Keratinocyte (primary cell): ENCODE data around the gene MVB12A. TPM values are rescaled to one million over a fixed set of nuclear protein-coding genes. Genes with fewer than 3 reads are reported as not detected.

Source experiments
- DNase-seq: peaks from one replicate; pipeline ENCODE4 v3.0.0-alpha.2; 2011; ENCODE audit warnings: low read depth, missing footprints, low spot score
- FAIRE-seq: peaks from 2 replicates; lab custom pipeline; 2011; peaks lifted over from hg19 to GRCh38; lab: Jason Lieb, UNC
- H2AFZ ChIP-seq: 2 replicates; pipeline ENCODE4 v1.6.0; 2012; ENCODE audit warnings: low read length, control low read depth, inconsistent platforms; ENCODE audit not compliant: control insufficient read depth
- H3K27ac ChIP-seq: 2 replicates; pipeline ENCODE4 v1.5.1; 2011; ENCODE audit warnings: low read length; ENCODE audit not compliant: control insufficient read depth, insufficient read depth
- H3K27me3 ChIP-seq: 3 replicates; pipeline ENCODE4 v1.6.0; 2011; ENCODE audit warnings: low read length; ENCODE audit not compliant: control insufficient read depth, insufficient read depth; ENCODE audit errors: extremely low read depth
- H3K36me3 ChIP-seq, 2 experiments: 2 replicates in 1 of 2; 3 replicates in 1 of 2; pipeline ENCODE4 v1.5.1; 2011; ENCODE audit warnings: low read length in 2 of 2, mild to moderate bottlenecking in 1 of 2; ENCODE audit not compliant: control insufficient read depth in 2 of 2, insufficient read depth in 2 of 2; ENCODE audit errors: extremely low read depth in 1 of 2
- H3K4me1 ChIP-seq: 3 replicates; pipeline ENCODE4 v1.5.1; 2011; ENCODE audit warnings: low read length; ENCODE audit not compliant: control insufficient read depth, insufficient read depth; ENCODE audit errors: extremely low read depth
- H3K4me2 ChIP-seq: 3 replicates; pipeline ENCODE4 v1.6.0; 2011; ENCODE audit warnings: low read depth, low read length; ENCODE audit not compliant: control insufficient read depth, insufficient read depth; ENCODE audit errors: extremely low read depth
- H3K4me3 ChIP-seq, 3 experiments: fragments of 200-600 bp in 1 of 3; sonication (generic) in 1 of 3; 2 replicates in 2 of 3; 3 replicates in 1 of 3; pipeline ENCODE4 v1.5.1; 2011 to 2016; ENCODE audit warnings: low read length in 3 of 3, mild to moderate bottlenecking in 3 of 3, control low read depth in 2 of 3, inconsistent platforms in 1 of 3, low read depth in 1 of 3, mixed read lengths in 1 of 3, mixed run types in 1 of 3, moderate library complexity in 1 of 3; ENCODE audit not compliant: control insufficient read depth in 2 of 3, insufficient read depth in 2 of 3; ENCODE audit errors: extremely low read depth in 1 of 3
- H3K79me2 ChIP-seq: 2 replicates; pipeline ENCODE4 v1.6.0; 2012; ENCODE audit warnings: low read length; ENCODE audit not compliant: control insufficient read depth, insufficient read depth
- H3K9ac ChIP-seq: 3 replicates; pipeline ENCODE4 v1.6.0; 2011; ENCODE audit warnings: low read length; ENCODE audit not compliant: control insufficient read depth, insufficient read depth; ENCODE audit errors: extremely low read depth
- H3K9me1 ChIP-seq: 3 replicates; pipeline ENCODE4 v1.6.0; 2011; ENCODE audit warnings: low read length; ENCODE audit not compliant: control insufficient read depth, insufficient read depth; ENCODE audit errors: extremely low read depth
- H3K9me3 ChIP-seq: 2 replicates; pipeline ENCODE4 v1.5.1; 2012; ENCODE audit warnings: low read depth, low read length; ENCODE audit not compliant: control insufficient read depth
- H4K20me1 ChIP-seq: 3 replicates; pipeline ENCODE4 v1.6.0; 2011; ENCODE audit warnings: low read length; ENCODE audit not compliant: control insufficient read depth, insufficient read depth; ENCODE audit errors: extremely low read depth
- CTCF ChIP-seq, 3 experiments: IDR thresholded peaks in 1 of 3; conservative IDR thresholded peaks in 1 of 3; optimal IDR thresholded peaks in 1 of 3; 2 replicates in 2 of 3; 3 replicates in 1 of 3; pipeline versions ENCODE3 to v1.5.1; 2011; ENCODE audit warnings: low read length in 3 of 3, mild to moderate bottlenecking in 3 of 3, moderate library complexity in 2 of 3, control low read depth in 1 of 3, inconsistent platforms in 1 of 3; ENCODE audit not compliant: insufficient read depth in 2 of 3; ENCODE audit errors: extremely low read depth in 1 of 3
- EZH2 ChIP-seq: IDR thresholded peaks from one replicate; pipeline ENCODE4 v1.6.1; 2012; ENCODE audit warnings: inconsistent platforms, mild to moderate bottlenecking, low read length, moderate library complexity
- dilution Hi-C: fragments of 300-500 bp; cut with MboI; formaldehyde crosslinking; loops from one replicate; pipeline ENCODE4 v1.7.0; 2020; ENCODE audit warnings: low sequenced_read_pairs; ENCODE audit not compliant: extremely low pct_ligation_motif_present
- polyA plus RNA-seq, 5 experiments: library from polyadenylated mRNA; depleted of rRNA in 3 of 5; stranded (reverse) in 3 of 5; stranded (forward) in 1 of 5; unstranded in 1 of 5; fragments of >200 nt; gene quantifications; 1 replicate in 1 of 5; 2 replicates in 3 of 5; 3 replicates in 1 of 5; pipeline versions ENCODE4 v1.2.1 to v1.2.3, GENCODE V29; 2011 to 2012; ENCODE audit warnings: missing spikeins in 2 of 5, low read depth in 1 of 5, low replicate concordance in 1 of 5

Gene MVB12A
- polyA plus RNA-seq, 1 donor (not counting 4 experiments of a cell fraction or from before 2014, with no cell fraction given), result 23.3 TPM

GRCh38 chr19:17393002-17393401 is 26.8 kb upstream of the MVB12A start:
- no peak overlapping the region for H3K9ac ChIP-seq
- DNase-seq, result no peak
- H3K4me3 ChIP-seq, result no peak overlapping the region
- dilution Hi-C loops, result no loop called here
- H3K4me2 ChIP-seq, result no peak overlapping the region
- no peak overlapping the region for H3K27ac ChIP-seq
- H3K36me3 ChIP-seq, result no peaks in the 10 kb centered on the region
- H2AFZ ChIP-seq, result no peak overlapping the region
- no peaks in the 10 kb centered on the region for H3K9me1 ChIP-seq
- H3K9me3 ChIP-seq, result no peaks in the 10 kb centered on the region
- no peak for FAIRE-seq
- H3K27me3 ChIP-seq, result peaks cover 10% of the 10 kb centered on the region
- H4K20me1 ChIP-seq, result no peaks in the 10 kb centered on the region
- no peaks in the 10 kb centered on the region for H3K79me2 ChIP-seq
- peaks cover 9% of the 10 kb centered on the region for H3K4me1 ChIP-seq
- TF ChIP-seq CTCF (optimal IDR thresholded peaks at IDR 0.05 in 1 of 3, IDR thresholded peaks at IDR 0.05 in 1 of 3, conservative IDR thresholded peaks at IDR 0.05 in 1 of 3; ENCODE audit: extremely low read depth in 1 of 3, insufficient read depth in 2 of 3, low read length in 3 of 3) (no peak), EZH2 (no peak)

- peaks cover 10% of the 10 kb centered on the region for H3K27me3 ChIP-seq
- dilution Hi-C loops, result no loop called here
Observed at GRCh38 chr19:17393914-17394313, 25.9 kb upstream of the MVB12A start, which contains the start of gene CCDC194. TSS of gene CCDC194 (minus strand) at chr19:17394196. CDS start at chr19:17394158, 38 bp downstream.

More at GRCh38 chr19:17393914-17394313, 25.9 kb upstream of the MVB12A start, which contains the start of gene CCDC194:
- Histone ChIP-seq H3K9me3 (no peaks in the 10 kb centered on the region), H3K79me2 (no peaks in the 10 kb centered on the region), H3K27ac (no peak within 1 kb of the TSS), H3K9me1 (no peaks in the 10 kb centered on the region), H3K36me3 (no peaks in the 10 kb centered on the region), H2AFZ (no peak within 1 kb of the TSS), H4K20me1 (no peaks in the 10 kb centered on the region), H3K4me1 (peaks cover 9% of the 10 kb centered on the region), H3K4me2 (no peak within 1 kb of the TSS), H3K4me3 (no peak within 1 kb of the TSS), H3K9ac (no peak within 1 kb of the TSS)
- DNase-seq (no peak), FAIRE-seq (no peak)
- TF ChIP-seq EZH2 (no peak), CTCF (optimal IDR thresholded peaks at IDR 0.05 in 1 of 3, IDR thresholded peaks at IDR 0.05 in 1 of 3, conservative IDR thresholded peaks at IDR 0.05 in 1 of 3; ENCODE audit: extremely low read depth in 1 of 3, insufficient read depth in 2 of 3, low read length in 3 of 3) (no peak)
